T47D (cell line): ENCODE results near the gene TUBGCP4.
A peak's percentile ranks its signal among the peaks of the same experiment; 100 is the strongest.
"Not testable (repeated sequence)": the region's sequence is repeated elsewhere in the genome, so short reads cannot be mapped to it uniquely, and the experiment has no call there.

Experiments
- DNase-seq, 2 experiments: peaks; one replicate each; pipeline versions ENCODE4 v3.0.0 to v3.0.0-alpha.2; 2011 to 2012; ENCODE audit warnings: low read depth in 1 of 2, low spot score in 1 of 2
- JUND ChIP-seq: IDR thresholded peaks from 2 replicates; pipeline ENCODE4 v1.6.1; 2012; ENCODE audit warnings: low read depth
- in situ Hi-C: cut with HindIII; loops from 2 replicates; pipeline ENCODE4 v1.10.0; 2016; ENCODE audit warnings: low sequenced_read_pairs, low pct_unique_long_range_greater_than_20kb

Gene TUBGCP4

GRCh38 chr15:43370310-43370974 lies 459 bp upstream of the TUBGCP4 start:
- no peak for TF ChIP-seq JUND
- peak in 1 of 2 experiments; percentile 9 for DNase-seq
- in situ Hi-C loops, result no loop called here

GRCh38 chr15:43376017-43376705 lies 5.3 kb downstream of the TUBGCP4 start:
- in situ Hi-C loops, result no loop called here
- no peak for TF ChIP-seq JUND
- DNase-seq, result peak; percentile 18 to 57

GRCh38 chr15:43378601-43379000 lies 7.7 kb downstream of the TUBGCP4 start:
- TF ChIP-seq JUND, result no peak
- in situ Hi-C loops, result no loop called here
- DNase-seq, result no peak

GRCh38 chr15:43382310-43382709 lies 11.4 kb downstream of the TUBGCP4 start:
- in situ Hi-C loops, result no loop called here
- no peak for TF ChIP-seq JUND
- DNase-seq, result no peak

GRCh38 chr15:43383070-43383469 lies 12.2 kb downstream of the TUBGCP4 start:
- in situ Hi-C loops, result no loop called here
- DNase-seq, result no peak
- TF ChIP-seq JUND, result no peak

- in situ Hi-C loops, result no loop called here
- no peak for TF ChIP-seq JUND
- DNase-seq, result no peak
Observed at GRCh38 chr15:43390723-43391122, 19.8 kb downstream of the TUBGCP4 start.

- in situ Hi-C loops, DNase-seq: not testable (repeated sequence)
Observed at GRCh38 chr15:43393592-43393991, 22.7 kb downstream of the TUBGCP4 start.

- no peak for TF ChIP-seq JUND
- in situ Hi-C loops, result no loop called here
- DNase-seq, result no peak
Observed at GRCh38 chr15:43402255-43402654, 31.4 kb downstream of the TUBGCP4 start.

GRCh38 chr15:43403616-43404015 lies 32.7 kb downstream of the TUBGCP4 start:
- in situ Hi-C loops, result no loop called here
- DNase-seq, result no peak
- TF ChIP-seq JUND, result no peak

- no peak for DNase-seq
- TF ChIP-seq JUND, result no peak
- in situ Hi-C loops, result no loop called here
Observed at GRCh38 chr15:43404130-43404529, 33.2 kb downstream of the TUBGCP4 start.

- TF ChIP-seq JUND, result no peak
- in situ Hi-C loops, result no loop called here
- DNase-seq, result no peak
Observed at GRCh38 chr15:43406189-43406588, 35.3 kb downstream of the TUBGCP4 start.

GRCh38 chr15:43406808-43407207 lies 35.9 kb downstream of the TUBGCP4 start:
- DNase-seq, result no peak
- in situ Hi-C loops, result no loop called here
- no peak for TF ChIP-seq JUND

GRCh38 chr15:43408789-43409188 lies 37.9 kb downstream of the TUBGCP4 start:
- no peak for DNase-seq
- no peak for TF ChIP-seq JUND
- in situ Hi-C loops, result no loop called here
